Stomach (tissue), 9 donors: Measurements from ENCODE around the gene LRSAM1. TPM values are rescaled to one million over a fixed set of nuclear protein-coding genes. Genes with fewer than 3 reads are reported as not detected.
A peak's percentile ranks its signal among the peaks of the same experiment; 100 is the strongest.

Experiments used
- DNase-seq, 2 donors: peaks; one replicate each; pipeline versions ENCODE4 v3.0.0 to v3.0.0-alpha.2; 2013 to 2019
- H3K27ac ChIP-seq, 5 donors: fragments of 200-600 bp in 4 of 5; sonication (generic) in 4 of 5; one replicate each; pipeline ENCODE4 v1.5.1; 2013 to 2019; ENCODE audit warnings: mild to moderate bottlenecking in 1 of 5, moderate library complexity in 1 of 5
- H3K27me3 ChIP-seq, 3 donors: fragments of 200-600 bp; sonication (generic); one replicate each; pipeline ENCODE4 v1.5.1; 2017 to 2019; ENCODE audit warnings: mixed run types in 1 of 3
- H3K36me3 ChIP-seq, 4 donors: fragments of 200-600 bp; sonication (generic); 1 replicate in 3 of 4; 2 replicates in 1 of 4; pipeline ENCODE4 v1.5.1; 2016 to 2019
- H3K4me1 ChIP-seq, 4 donors: fragments of 200-600 bp; sonication (generic); one replicate each; pipeline ENCODE4 v1.5.1; 2016 to 2019
- H3K4me3 ChIP-seq, 4 donors: fragments of 200-600 bp; sonication (generic) in 3 of 4; one replicate each; pipeline ENCODE4 v1.5.1; 2016 to 2019; ENCODE audit warnings: mild to moderate bottlenecking in 1 of 4
- H3K9me3 ChIP-seq, 4 donors: fragments of 200-600 bp; sonication (generic); one replicate each; pipeline ENCODE4 v1.5.1; 2016 to 2019
- EP300 ChIP-seq: sonication (generic); formaldehyde crosslinking; IDR thresholded peaks from one replicate; pipeline ENCODE4 v1.6.1; 2017; ENCODE audit warnings: antibody characterized with exemption
- POLR2A ChIP-seq, 4 donors: fragments of 450-650 bp; IDR thresholded peaks; one replicate each; pipeline ENCODE4 v1.6.1; 2016; ENCODE audit warnings: antibody characterized with exemption in 4 of 4, control low read depth in 2 of 4, mild to moderate bottlenecking in 1 of 4, moderate library complexity in 1 of 4
- POLR2AphosphoS5 ChIP-seq, 3 donors: sonication (generic); formaldehyde crosslinking; IDR thresholded peaks; one replicate each; pipeline ENCODE4 v1.6.1; 2016; ENCODE audit warnings: antibody characterized with exemption in 3 of 3
- WGBS, 5 donors: extraction: QIAGEN DNeasy Blood & Tissue Kit in 3 of 5; methylation state at CpG; one replicate each; pipeline versions ENCODE4 v1.1.5 to v1.1.7; 2013 to 2018; 5-methylcytosine and 5-hydroxymethylcytosine counted together
- intact Hi-C: fragments of 100-400 bp; cut with DNase I; formaldehyde crosslinking; loops from one replicate; pipeline ENCODE4 v1.15.1; 2023; ENCODE audit warnings: low total_unique reads
- polyA plus RNA-seq, 3 donors: library from polyadenylated mRNA; stranded (reverse); fragments of 200-250 nt; gene quantifications; one replicate each; pipeline ENCODE4 v1.2.3, GENCODE V29; 2013
- total RNA-seq, 5 donors: library from RNA; depleted of rRNA; stranded (reverse); fragments of >200 nt; gene quantifications; one replicate each; pipeline versions ENCODE4 v1.1.0 to v1.2.3, GENCODE V29; 2014 to 2016
- TF ChIP-seq, protein P1 (sequence below), 7 experiments: fragments of 450-650 bp in 4 of 7; fragments of 200-600 bp in 3 of 7; sonication (generic) in 3 of 7; IDR thresholded peaks; one replicate each; pipeline ENCODE4 v1.5.1; 2016 to 2019; ENCODE audit warnings: antibody characterized with exemption in 7 of 7, control low read depth in 2 of 7, mild to moderate bottlenecking in 1 of 7
- donor health status: healthy with polysubstance abuse.
- donor health status: Bipolar disorder and iron deficiency.
- donor health status: healthy.

The LRSAM1 gene
- total and polyA plus RNA-seq, 8 donors: 7.2 to 138 (median 14.0) TPM

DNA sequence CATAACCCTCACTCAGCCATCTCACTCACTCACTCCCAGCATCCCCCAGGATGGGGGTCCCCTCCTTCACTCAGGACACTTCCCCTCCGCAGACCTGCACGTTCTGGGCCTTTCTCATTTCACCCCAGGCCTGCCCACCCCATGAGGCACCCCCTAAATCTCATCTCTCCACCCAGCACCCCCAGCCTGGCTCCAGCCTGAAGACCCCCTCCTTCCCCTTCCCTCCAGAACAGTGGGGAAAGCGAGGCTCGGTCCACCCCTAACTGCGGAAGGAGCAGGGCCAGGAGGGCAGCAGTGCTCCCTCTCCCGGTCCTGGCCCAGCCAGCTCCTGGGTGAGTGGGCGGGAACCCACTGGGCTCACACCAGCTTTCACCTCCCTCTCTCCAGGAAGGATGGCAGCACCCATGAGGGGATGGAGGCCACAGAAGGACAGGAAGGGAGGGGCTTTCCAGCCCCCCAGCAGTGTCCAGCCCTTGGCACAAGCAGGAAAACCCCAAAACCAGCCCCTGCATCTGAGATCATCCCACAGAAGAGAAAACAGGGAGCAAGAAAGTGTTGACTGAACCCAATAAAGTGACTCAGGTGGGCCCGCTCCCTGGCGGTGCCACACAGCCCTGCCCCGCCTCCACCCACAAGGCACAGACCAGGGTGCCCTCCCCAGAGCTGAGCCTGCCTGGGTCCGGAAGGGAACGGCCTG, 55.0 kb downstream of the LRSAM1 start:
- Histone ChIP-seq H3K27me3 (no peaks in the 10 kb centered on the region), H3K4me1 (peaks cover 5 to 55% (median 31%) of the 10 kb centered on the region in 4 donors), H3K4me3 (no peak overlapping the region), H3K27ac (peak overlapping the region in 4 of 5 donors; percentile 31 to 69 (median 62)), H3K36me3 (peaks cover 54 to 99% (median 97%) of the 10 kb centered on the region in 4 donors), H3K9me3 (no peaks in the 10 kb centered on the region)
- 66 to 89% (median 82%) methylated on average over 7 to 12 of the region's 12 CpGs for WGBS, 5 donors
- intact Hi-C loops: no loop called here
- peak in 1 of 2 donors; percentile 10 for DNase-seq
- TF ChIP-seq EP300 (no peak), POLR2AphosphoS5 (IDR thresholded peaks at IDR 0.05) (no peak), POLR2A (IDR thresholded peaks at IDR 0.05) (no peak)

DNA sequence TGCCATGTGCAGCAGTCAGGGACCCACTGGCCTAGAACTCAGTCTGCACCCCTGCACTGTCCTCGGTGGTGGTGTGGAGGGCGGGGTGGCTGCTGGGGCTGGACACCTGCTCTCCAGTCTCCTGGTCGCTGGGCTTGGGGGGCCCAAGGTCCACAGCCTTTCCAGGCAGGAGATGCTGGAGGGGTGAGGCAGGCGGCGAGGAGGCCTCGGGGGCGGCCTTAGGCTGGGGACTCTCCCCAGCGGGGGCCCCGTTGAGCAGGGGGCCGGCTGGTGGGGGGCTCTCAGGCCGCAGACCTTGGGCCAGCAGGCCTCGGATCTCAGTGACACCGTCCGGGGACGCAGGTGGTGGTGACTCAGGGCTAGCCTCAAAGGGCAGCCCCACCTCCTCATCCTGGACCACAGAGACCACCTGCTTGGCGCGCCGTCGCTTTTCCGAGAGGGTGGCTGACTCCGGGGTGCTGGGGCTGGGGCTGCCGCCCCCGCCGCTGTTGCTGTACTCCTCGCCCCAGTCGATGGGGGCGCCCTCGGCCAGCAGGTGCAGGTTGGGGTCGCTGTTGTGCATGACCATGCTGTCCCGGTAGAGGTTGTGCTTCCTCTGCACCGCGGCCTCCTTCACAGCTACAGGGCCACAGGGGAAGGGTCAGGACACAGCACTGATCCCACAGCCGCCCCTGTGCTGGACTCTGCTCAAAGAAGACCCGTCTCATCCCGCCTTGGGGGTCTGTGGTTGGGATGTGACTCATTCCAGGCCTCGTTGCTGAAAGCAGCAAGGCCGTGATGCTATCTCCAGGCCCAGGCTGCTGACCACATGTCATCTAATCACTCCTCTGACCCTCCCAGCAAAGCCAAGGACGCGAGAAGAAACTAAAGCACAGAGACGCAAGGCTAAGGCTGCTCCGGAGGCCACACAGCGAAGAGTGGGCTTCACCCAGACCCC, 55.8 kb downstream of the LRSAM1 start:
- intact Hi-C loops: no loop called here
- H3K27me3 ChIP-seq: no peaks in the 10 kb centered on the region
- DNase-seq: peak in 1 of 2 donors; percentile 5
- H3K4me3 ChIP-seq: no peak overlapping the region
- 77 to 87% (median 85%) methylated on average over 8 to 42 of the region's 42 CpGs for WGBS, 5 donors
- TF ChIP-seq POLR2AphosphoS5 (IDR thresholded peaks at IDR 0.05): no peak
- TF ChIP-seq, protein P1, sequence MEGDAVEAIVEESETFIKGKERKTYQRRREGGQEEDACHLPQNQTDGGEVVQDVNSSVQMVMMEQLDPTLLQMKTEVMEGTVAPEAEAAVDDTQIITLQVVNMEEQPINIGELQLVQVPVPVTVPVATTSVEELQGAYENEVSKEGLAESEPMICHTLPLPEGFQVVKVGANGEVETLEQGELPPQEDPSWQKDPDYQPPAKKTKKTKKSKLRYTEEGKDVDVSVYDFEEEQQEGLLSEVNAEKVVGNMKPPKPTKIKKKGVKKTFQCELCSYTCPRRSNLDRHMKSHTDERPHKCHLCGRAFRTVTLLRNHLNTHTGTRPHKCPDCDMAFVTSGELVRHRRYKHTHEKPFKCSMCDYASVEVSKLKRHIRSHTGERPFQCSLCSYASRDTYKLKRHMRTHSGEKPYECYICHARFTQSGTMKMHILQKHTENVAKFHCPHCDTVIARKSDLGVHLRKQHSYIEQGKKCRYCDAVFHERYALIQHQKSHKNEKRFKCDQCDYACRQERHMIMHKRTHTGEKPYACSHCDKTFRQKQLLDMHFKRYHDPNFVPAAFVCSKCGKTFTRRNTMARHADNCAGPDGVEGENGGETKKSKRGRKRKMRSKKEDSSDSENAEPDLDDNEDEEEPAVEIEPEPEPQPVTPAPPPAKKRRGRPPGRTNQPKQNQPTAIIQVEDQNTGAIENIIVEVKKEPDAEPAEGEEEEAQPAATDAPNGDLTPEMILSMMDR (IDR thresholded peaks at IDR 0.05): no peak
- TF ChIP-seq EP300: no peak
- TF ChIP-seq POLR2A (IDR thresholded peaks at IDR 0.05): no peak
- peak overlapping the region in 3 of 5 donors; percentile 58 to 69 (median 66) for H3K27ac ChIP-seq
- H3K4me1 ChIP-seq: peaks cover 5 to 55% (median 31%) of the 10 kb centered on the region in 4 donors
- H3K36me3 ChIP-seq: peaks cover 55 to 99% (median 97%) of the 10 kb centered on the region in 4 donors
- H3K9me3 ChIP-seq: no peaks in the 10 kb centered on the region

DNA sequence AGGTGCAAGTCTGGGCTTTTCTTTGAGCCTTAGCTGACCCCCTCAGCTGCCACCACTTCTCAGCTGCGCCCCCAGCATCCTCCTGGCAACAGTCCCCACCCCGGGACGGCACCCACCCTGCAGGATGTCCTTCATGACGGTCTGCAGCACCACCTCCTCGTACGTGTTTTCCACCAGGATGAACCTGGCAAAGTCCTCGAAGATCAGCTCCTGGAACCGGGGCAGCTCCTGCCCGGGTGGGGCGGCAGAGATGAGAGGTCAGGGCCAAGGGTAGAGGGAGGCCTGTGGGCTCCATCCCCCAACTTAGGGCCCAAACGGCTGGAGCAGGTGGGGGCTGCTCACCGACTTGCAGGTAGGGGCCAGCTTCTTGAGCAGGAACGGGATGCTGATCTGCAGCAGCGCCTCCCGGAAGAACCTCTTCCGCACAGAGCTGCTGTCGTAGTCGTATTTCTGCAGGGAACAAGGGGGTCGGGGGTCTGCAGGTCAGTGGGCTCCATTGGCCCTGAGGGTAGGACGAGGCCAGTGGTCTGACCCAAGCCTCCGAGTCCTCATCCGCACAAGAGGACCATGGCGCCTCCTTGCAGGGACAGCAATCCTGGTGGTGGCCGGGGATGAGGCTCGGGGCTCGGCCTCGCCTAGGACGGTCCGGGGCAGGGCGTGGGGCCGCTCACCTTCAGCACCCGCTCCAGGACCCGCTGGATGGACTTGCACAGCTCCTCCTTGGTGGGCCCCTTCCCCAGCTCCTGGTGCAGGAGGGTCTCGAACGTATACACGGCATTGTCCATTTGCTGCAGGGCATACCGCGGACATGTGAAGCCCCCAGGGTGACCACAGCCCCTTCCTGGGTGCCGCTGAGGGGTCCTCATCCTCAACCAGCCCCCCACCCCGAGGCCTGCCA, 56.7 kb downstream of the LRSAM1 start:
- peak in 1 of 2 donors; percentile 5 for DNase-seq
- H3K27me3 ChIP-seq: no peaks in the 10 kb centered on the region
- H3K36me3 ChIP-seq: peaks cover 60 to 99% (median 97%) of the 10 kb centered on the region in 4 donors
- H3K4me3 ChIP-seq: no peak overlapping the region
- TF ChIP-seq EP300 (no peak), POLR2AphosphoS5 (IDR thresholded peaks at IDR 0.05) (no peak), POLR2A (IDR thresholded peaks at IDR 0.05) (no peak)
- TF ChIP-seq, protein P1 (IDR thresholded peaks at IDR 0.05): no peak
- intact Hi-C loops: no loop called here
- no peaks in the 10 kb centered on the region for H3K9me3 ChIP-seq
- 89 to 92% (median 91%) methylated on average over 21 to 40 of the region's 40 CpGs for WGBS, 5 donors
- H3K27ac ChIP-seq: no peak overlapping the region
- H3K4me1 ChIP-seq: peaks cover 5 to 55% (median 31%) of the 10 kb centered on the region in 4 donors

DNA sequence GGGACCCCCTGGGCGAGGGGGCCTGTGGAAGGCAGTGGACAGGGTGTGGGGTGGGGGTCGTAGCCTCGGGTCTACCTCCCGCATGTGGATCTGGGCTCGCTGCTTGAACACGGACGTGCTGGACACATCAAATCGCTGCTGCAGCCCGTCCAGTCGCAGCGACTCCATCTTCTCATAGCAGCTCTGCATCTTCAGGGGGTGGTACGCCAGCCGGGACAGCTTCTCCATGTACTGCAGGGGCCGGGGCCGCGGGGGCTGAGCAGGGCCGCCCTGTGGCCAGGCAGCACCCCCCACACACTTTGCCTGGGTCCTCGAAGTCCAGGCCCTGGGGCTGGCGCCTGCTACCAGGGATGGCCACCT, 57.6 kb downstream of the LRSAM1 start:
- H3K36me3 ChIP-seq: peaks cover 60 to 99% (median 97%) of the 10 kb centered on the region in 4 donors

More for the DNA sequence above, 57.6 kb downstream of the LRSAM1 start:
- no peaks in the 10 kb centered on the region for H3K27me3 ChIP-seq
- TF ChIP-seq POLR2A (IDR thresholded peaks at IDR 0.05) (no peak), EP300 (no peak), POLR2AphosphoS5 (IDR thresholded peaks at IDR 0.05) (no peak)
- TF ChIP-seq, protein P1 (IDR thresholded peaks at IDR 0.05): no peak
- 86 to 93% (median 90%) methylated on average over 8 to 19 of the region's 19 CpGs for WGBS, 5 donors
- no peak overlapping the region for H3K4me3 ChIP-seq
- peak in 1 of 2 donors; percentile 2 for DNase-seq
- no peaks in the 10 kb centered on the region for H3K9me3 ChIP-seq
- intact Hi-C loops: no loop called here
- H3K27ac ChIP-seq: peak overlapping the region in 4 of 5 donors; percentile 63 to 72 (median 69)
- peaks cover 5 to 50% (median 28%) of the 10 kb centered on the region in 4 donors for H3K4me1 ChIP-seq
